ENCODE measurements around the gene C7orf57. TPM values are rescaled to one million over a fixed set of nuclear protein-coding genes. Genes with fewer than 3 reads are reported as not detected.

The C7orf57 gene
- polyA plus RNA-seq, 3 donors, result 0.05 TPM; not detected in 2

GRCh38 chr7:48083114-48083830, 47.9 kb downstream of the C7orf57 start:
- Mint-ChIP-seq H3K36me3 (peaks cover 8 to 16% of the 10 kb centered on the region in 2 donors), H3K4me3 (no peak overlapping the region), H3K4me1 (peaks cover 56% of the 10 kb centered on the region), H3K9me3 (peaks cover 0 to 2% (median 0%) of the 10 kb centered on the region in 7 donors), H3K27ac (peak overlapping the region in 4 of 7 donors; percentile 9 to 65 (median 38)), H3K27me3 (ENCODE audit: low read depth in 3 of 3) (peaks cover 0 to 2% (median 0%) of the 10 kb centered on the region in 3 donors)
- H3K79me2 ChIP-seq (ENCODE audit: insufficient read depth, low read length), result peaks cover 5% of the 10 kb centered on the region
- intact Hi-C loops (cut with micrococcal nuclease), result no loop called here
- no peaks in the 10 kb centered on the region for H3K36me3 ChIP-seq (replicated peaks in 1 of 2; ENCODE audit: control insufficient read depth in 1 of 2, insufficient read depth in 2 of 2, low read length in 2 of 2)
- 100% methylated on average over 2 of the region's 6 CpGs for WGBS (ENCODE audit: insufficient coverage)
- H3K4me3 ChIP-seq (replicated peaks in 1 of 3; ENCODE audit: low read depth in 2 of 3, low read length in 3 of 3), result no peak overlapping the region
- no peaks in the 10 kb centered on the region for H3K27me3 ChIP-seq (ENCODE audit: control insufficient read depth in 2 of 2, insufficient read depth in 2 of 2, low read length in 2 of 2)
- H3K9me3 ChIP-seq (replicated peaks in 1 of 2; ENCODE audit: control insufficient read depth in 1 of 2, insufficient read depth in 1 of 2, low read length in 2 of 2), result no peaks in the 10 kb centered on the region
- H3K27ac ChIP-seq (ENCODE audit: low read depth in 1 of 2, low read length in 2 of 2), result no peak overlapping the region
- peaks cover 54 to 62% of the 10 kb centered on the region in 2 donors for H3K4me1 ChIP-seq (ENCODE audit: control insufficient read depth in 1 of 2, insufficient read depth in 2 of 2, low read length in 2 of 2)
- DNase-seq, result no peak
- H3K9ac ChIP-seq (ENCODE audit: insufficient read depth, low read length, poor library complexity, severe bottlenecking), result no peak overlapping the region
- H2AFZ ChIP-seq (ENCODE audit: insufficient read depth, low read depth, low read length, poor library complexity, severe bottlenecking), result no peak overlapping the region
- TF ChIP-seq CTCF (IDR thresholded peaks at IDR 0.05), result no peak
- no peak overlapping the region for H3K4me2 ChIP-seq (replicated peaks; ENCODE audit: extremely low read depth, low read length, poor library complexity, severe bottlenecking)
- no peaks in the 10 kb centered on the region for H4K20me1 ChIP-seq (ENCODE audit: insufficient read depth, low read length)

GRCh38 chr7:48084727-48085432, 49.5 kb downstream of the C7orf57 start:
- Mint-ChIP-seq H3K27me3 (ENCODE audit: low read depth in 3 of 3) (peaks cover 0 to 2% (median 0%) of the 10 kb centered on the region in 3 donors), H3K9me3 (peaks cover 0 to 2% (median 0%) of the 10 kb centered on the region in 7 donors), H3K4me1 (peaks cover 45% of the 10 kb centered on the region), H3K4me3 (peak overlapping the region; percentile 58 to 71), H3K27ac (peak overlapping the region; percentile 96 to 100 (median 100)), H3K36me3 (peaks cover 8 to 16% of the 10 kb centered on the region in 2 donors)
- Histone ChIP-seq H4K20me1 (ENCODE audit: insufficient read depth, low read length) (peaks cover 8% of the 10 kb centered on the region), H2AFZ (ENCODE audit: insufficient read depth, low read depth, low read length, poor library complexity, severe bottlenecking) (no peak overlapping the region), H3K79me2 (ENCODE audit: insufficient read depth, low read length) (peaks cover 13% of the 10 kb centered on the region), H3K4me2 (replicated peaks; ENCODE audit: extremely low read depth, low read length, poor library complexity, severe bottlenecking) (peak overlapping the region; percentile 25), H3K27me3 (ENCODE audit: control insufficient read depth in 2 of 2, insufficient read depth in 2 of 2, low read length in 2 of 2) (no peaks in the 10 kb centered on the region), H3K9me3 (replicated peaks in 1 of 2; ENCODE audit: control insufficient read depth in 1 of 2, insufficient read depth in 1 of 2, low read length in 2 of 2) (no peaks in the 10 kb centered on the region), H3K4me3 (replicated peaks in 1 of 3; ENCODE audit: low read depth in 2 of 3, low read length in 3 of 3) (no peak overlapping the region), H3K36me3 (replicated peaks in 1 of 2; ENCODE audit: control insufficient read depth in 1 of 2, insufficient read depth in 2 of 2, low read length in 2 of 2) (no peaks in the 10 kb centered on the region), H3K27ac (ENCODE audit: low read depth in 1 of 2, low read length in 2 of 2) (peak overlapping the region; percentile 69 to 99), H3K9ac (ENCODE audit: insufficient read depth, low read length, poor library complexity, severe bottlenecking) (peak overlapping the region; percentile 47), H3K4me1 (ENCODE audit: control insufficient read depth in 1 of 2, insufficient read depth in 2 of 2, low read length in 2 of 2) (peaks cover 45 to 54% of the 10 kb centered on the region in 2 donors)
- WGBS (ENCODE audit: insufficient coverage), result 57% methylated on average over 6 of the region's 9 CpGs
- intact Hi-C loops (cut with micrococcal nuclease), result loop anchor here in 1 of 2 donors (5.0 kb wide), 2 partner anchors 48 to 108 kb away; partner anchors contain the start of genes C7orf57 and HUS1
- DNase-seq, result peak; percentile 94 to 97 (median 97)
- no peak for TF ChIP-seq CTCF (IDR thresholded peaks at IDR 0.05)
